LNCAP (cell line): ENCODE measurements around the gene SH3TC1.

ENCODE experiments used
- CTCF ChIP-seq: fragments of 450-650 bp; IDR thresholded peaks from 2 replicates; pipeline ENCODE4 v1.5.1; 2017; ENCODE audit warnings: mild to moderate bottlenecking

Gene SH3TC1

GRCh38 chr4:8251110-8251883 is 52.2 kb downstream of the SH3TC1 start:
- TF ChIP-seq CTCF, result no peak

- no peak for TF ChIP-seq CTCF
Measured at GRCh38 chr4:8252301-8253173, 53.4 kb downstream of the SH3TC1 start.

GRCh38 chr4:8254076-8254475 is 55.0 kb downstream of the SH3TC1 start:
- TF ChIP-seq CTCF, result no peak

- TF ChIP-seq CTCF, result no peak
Measured at GRCh38 chr4:8255698-8256441, 56.8 kb downstream of the SH3TC1 start.

GRCh38 chr4:8257854-8258253 is 58.8 kb downstream of the SH3TC1 start:
- no peak for TF ChIP-seq CTCF

GRCh38 chr4:8258552-8259212 is 59.6 kb downstream of the SH3TC1 start:
- TF ChIP-seq CTCF, result no peak
